Right atrium auricular region (tissue), 2 donors: Measurements from ENCODE around the gene PLCH2. TPM values are rescaled to one million over a fixed set of nuclear protein-coding genes. Genes with fewer than 3 reads are reported as not detected.

ENCODE experiments used
- DNase-seq: peaks from one replicate; pipeline ENCODE4 v3.0.0-alpha.2; 2019; ENCODE audit warnings: low spot score
- H3K27ac ChIP-seq, 2 donors: fragments of 200-600 bp; sonication (generic); 1 replicate in 1 of 2; 2 replicates in 1 of 2; pipeline ENCODE4 v1.5.1; 2016 to 2019
- H3K27me3 ChIP-seq, 2 donors: fragments of 200-600 bp; sonication (generic); one replicate each; pipeline versions ENCODE4 v1.5.1 to v1.6.0; 2017 to 2019
- H3K36me3 ChIP-seq: fragments of 200-600 bp; sonication (generic); one replicate; pipeline ENCODE4 v1.5.1; 2016
- H3K4me1 ChIP-seq, 2 donors: fragments of 200-600 bp; sonication (generic); one replicate each; pipeline versions ENCODE4 v1.5.1 to v1.6.0; 2017 to 2019
- H3K4me3 ChIP-seq, 2 donors: fragments of 200-600 bp; sonication (generic); 1 replicate in 1 of 2; 2 replicates in 1 of 2; pipeline ENCODE4 v1.5.1; 2017 to 2019; ENCODE audit warnings: mild to moderate bottlenecking in 1 of 2, moderate library complexity in 1 of 2
- H3K9me3 ChIP-seq, 2 donors: fragments of 200-600 bp; sonication (generic); one replicate each; pipeline ENCODE4 v1.5.1; 2019
- CTCF ChIP-seq, 2 donors: fragments of 200-600 bp; sonication (generic); IDR thresholded peaks; one replicate each; pipeline ENCODE4 v1.5.1; 2019; ENCODE audit warnings: antibody characterized with exemption in 2 of 2
- total RNA-seq, 2 donors: library from RNA; depleted of rRNA; stranded (reverse); fragments of >200 nt; gene quantifications; one replicate each; pipeline ENCODE4 v1.1.0, GENCODE V29; 2016

PLCH2 gene
- total RNA-seq, 2 donors from 2014 or later = 0.12 TPM; not detected in 1

GRCh38 chr1:2472109-2472508 lies 4.0 kb upstream of the PLCH2 start:
- Histone ChIP-seq H3K36me3 (no peaks in the 10 kb centered on the region), H3K27me3 (peaks cover 0 to 4% of the 10 kb centered on the region in 2 donors), H3K4me1 (peaks cover 0 to 10% of the 10 kb centered on the region in 2 donors), H3K9me3 (no peaks in the 10 kb centered on the region), H3K4me3 (no peak overlapping the region), H3K27ac (no peak overlapping the region)
- no peak for DNase-seq
- TF ChIP-seq CTCF (IDR thresholded peaks at IDR 0.05) = no peak

GRCh38 chr1:2472561-2473177 lies 3.4 kb upstream of the PLCH2 start:
- peaks cover 0 to 10% of the 10 kb centered on the region in 2 donors for H3K4me1 ChIP-seq
- no peaks in the 10 kb centered on the region for H3K27me3 ChIP-seq
- H3K27ac ChIP-seq = no peak overlapping the region
- H3K9me3 ChIP-seq = no peaks in the 10 kb centered on the region
- no peak overlapping the region for H3K4me3 ChIP-seq
- DNase-seq = no peak
- H3K36me3 ChIP-seq = no peaks in the 10 kb centered on the region
- TF ChIP-seq CTCF (IDR thresholded peaks at IDR 0.05) = no peak

- TF ChIP-seq CTCF (IDR thresholded peaks at IDR 0.05) = no peak
- Histone ChIP-seq H3K27me3 (no peaks in the 10 kb centered on the region), H3K27ac (no peak overlapping the region), H3K4me1 (peaks cover 0 to 10% of the 10 kb centered on the region in 2 donors), H3K9me3 (no peaks in the 10 kb centered on the region), H3K4me3 (no peak overlapping the region), H3K36me3 (no peaks in the 10 kb centered on the region)
- no peak for DNase-seq
Measured at GRCh38 chr1:2473198-2473597, 2.9 kb upstream of the PLCH2 start.

GRCh38 chr1:2474104-2474844 lies 1.8 kb upstream of the PLCH2 start:
- DNase-seq = no peak
- no peak for TF ChIP-seq CTCF (IDR thresholded peaks at IDR 0.05)
- Histone ChIP-seq H3K4me1 (peaks cover 0 to 10% of the 10 kb centered on the region in 2 donors), H3K27ac (no peak overlapping the region), H3K4me3 (no peak overlapping the region), H3K9me3 (no peaks in the 10 kb centered on the region), H3K27me3 (no peaks in the 10 kb centered on the region), H3K36me3 (no peaks in the 10 kb centered on the region)

GRCh38 chr1:2474933-2475371 lies 1.1 kb upstream of the PLCH2 start:
- no peaks in the 10 kb centered on the region for H3K9me3 ChIP-seq
- no peak overlapping the region for H3K27ac ChIP-seq
- peaks cover 0 to 10% of the 10 kb centered on the region in 2 donors for H3K4me1 ChIP-seq
- no peaks in the 10 kb centered on the region for H3K27me3 ChIP-seq
- H3K36me3 ChIP-seq = no peaks in the 10 kb centered on the region
- TF ChIP-seq CTCF (IDR thresholded peaks at IDR 0.05) = no peak
- no peak for DNase-seq
- no peak overlapping the region for H3K4me3 ChIP-seq
